Esophagus squamous epithelium (tissue), 5 donors: ENCODE results near the gene GPATCH4. TPM values are rescaled to one million over a fixed set of nuclear protein-coding genes. Genes with fewer than 3 reads are reported as not detected.
A peak's percentile ranks its signal among the peaks of the same experiment; 100 is the strongest.

Source experiments
- DNase-seq: peaks from one replicate; lab custom pipeline; 2025; lab: John Stamatoyannopoulos, UW
- H3K27ac ChIP-seq, 4 donors: fragments of 200-600 bp; sonication (generic); one replicate each; pipeline ENCODE4 v1.5.1; 2016 to 2019; ENCODE audit warnings: mild to moderate bottlenecking in 1 of 4
- H3K27me3 ChIP-seq, 4 donors: fragments of 200-600 bp; sonication (generic); 1 replicate in 3 of 4; 2 replicates in 1 of 4; pipeline versions ENCODE4 v1.5.1 to v1.6.0; 2017 to 2021; ENCODE audit warnings: antibody characterized with exemption in 1 of 4
- H3K36me3 ChIP-seq, 3 donors: fragments of 200-600 bp; sonication (generic); one replicate each; pipeline ENCODE4 v1.5.1; 2016 to 2019
- H3K4me1 ChIP-seq, 3 donors: fragments of 200-600 bp; sonication (generic); one replicate each; pipeline ENCODE4 v1.5.1; 2017 to 2019
- H3K4me3 ChIP-seq, 4 donors: fragments of 200-600 bp; sonication (generic); 1 replicate in 3 of 4; 2 replicates in 1 of 4; pipeline ENCODE4 v1.5.1; 2016 to 2019; ENCODE audit warnings: mild to moderate bottlenecking in 2 of 4, moderate library complexity in 1 of 4
- H3K9me3 ChIP-seq, 3 donors: fragments of 200-600 bp; sonication (generic); one replicate each; pipeline ENCODE4 v1.5.1; 2016 to 2019
- CTCF ChIP-seq, 6 experiments: fragments of 450-650 bp in 4 of 6; fragments of 200-600 bp in 2 of 6; sonication (generic) in 2 of 6; IDR thresholded peaks; one replicate each; pipeline ENCODE4 v1.5.1; 2016 to 2019; ENCODE audit warnings: antibody characterized with exemption in 6 of 6, mild to moderate bottlenecking in 4 of 6, moderate library complexity in 4 of 6
- POLR2A ChIP-seq, 4 donors: fragments of 450-650 bp; IDR thresholded peaks; one replicate each; pipeline ENCODE4 v1.6.1; 2017; ENCODE audit warnings: antibody characterized with exemption in 4 of 4, mild to moderate bottlenecking in 4 of 4, moderate library complexity in 3 of 4
- WGBS, 2 donors: methylation state at CpG; one replicate each; pipeline ENCODE4 v1.1.5; 2018; 5-methylcytosine and 5-hydroxymethylcytosine counted together
- intact Hi-C: fragments of 100-400 bp; cut with DNase I; formaldehyde crosslinking; loops from one replicate; pipeline ENCODE4 v1.15.0; 2022
- total RNA-seq, 4 donors: library from RNA; depleted of rRNA; stranded (reverse); fragments of >200 nt; gene quantifications; one replicate each; pipeline ENCODE4 v1.1.0, GENCODE V29; 2016
- donor health status: DM: yes; HTN: yes; CAD: no.

The GPATCH4 gene
- 10 to 100 TPM; 14.0 to 41.8 (median 25.0) TPM for total RNA-seq

GRCh38 chr1:156601122-156601830, at the start of gene GPATCH4:
Gene GPATCH4, minus strand, starts transcription at chr1:156601479.
- Histone ChIP-seq H3K4me3 (peak within 1 kb of the TSS; percentile 55 to 80 (median 68)), H3K9me3 (no peaks in the 10 kb centered on the region), H3K27me3 (no peaks in the 10 kb centered on the region), H3K4me1 (peaks cover 17 to 31% (median 25%) of the 10 kb centered on the region in 3 donors), H3K36me3 (peaks cover 0 to 34% (median 4%) of the 10 kb centered on the region in 3 donors), H3K27ac (peak within 1 kb of the TSS; percentile 71 to 87 (median 84))
- WGBS, 2 donors, result 0 to 1% methylated on average over 23 to 35 of the region's 35 CpGs
- intact Hi-C loops, result loop anchor here (5.0 kb wide), 1 partner anchor 144 kb away; no protein-coding TSS in a partner anchor
- TF ChIP-seq POLR2A (IDR thresholded peaks at IDR 0.05), result no peak
- TF ChIP-seq CTCF (IDR thresholded peaks at IDR 0.05), result no peak
- no peak for DNase-seq

DNA sequence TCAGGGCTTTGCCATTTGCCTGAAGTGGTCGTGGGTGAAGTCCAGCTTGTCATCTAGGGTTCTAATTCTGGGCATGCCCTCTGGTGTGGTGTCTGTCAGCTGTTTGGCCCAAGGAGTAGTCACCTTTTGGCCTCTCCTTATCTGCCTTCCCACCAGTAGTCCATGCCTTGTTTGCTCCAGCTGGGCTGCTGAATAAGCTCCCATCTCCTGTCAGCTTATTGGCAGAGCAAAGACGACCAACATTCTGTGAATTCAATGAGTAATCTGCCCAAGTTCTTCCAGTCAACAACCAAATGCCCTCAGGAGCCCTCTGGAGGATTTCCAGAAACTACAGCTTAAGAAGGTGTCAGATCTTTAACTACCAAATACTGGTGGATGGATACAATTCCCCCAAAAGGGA, 47.7 kb upstream of the GPATCH4 start:
- intact Hi-C loops, result no loop called here
- WGBS, 2 donors, result 17 to 26% methylated on average over 1 to 2 of the region's 2 CpGs
- Histone ChIP-seq H3K9me3 (no peaks in the 10 kb centered on the region), H3K27ac (no peak overlapping the region), H3K4me1 (no peaks in the 10 kb centered on the region), H3K36me3 (no peaks in the 10 kb centered on the region), H3K4me3 (no peak overlapping the region), H3K27me3 (peaks cover 0 to 99% (median 0%) of the 10 kb centered on the region in 4 donors)
- no peak for DNase-seq
- TF ChIP-seq POLR2A (IDR thresholded peaks at IDR 0.05) (no peak), CTCF (IDR thresholded peaks at IDR 0.05) (no peak)

DNA sequence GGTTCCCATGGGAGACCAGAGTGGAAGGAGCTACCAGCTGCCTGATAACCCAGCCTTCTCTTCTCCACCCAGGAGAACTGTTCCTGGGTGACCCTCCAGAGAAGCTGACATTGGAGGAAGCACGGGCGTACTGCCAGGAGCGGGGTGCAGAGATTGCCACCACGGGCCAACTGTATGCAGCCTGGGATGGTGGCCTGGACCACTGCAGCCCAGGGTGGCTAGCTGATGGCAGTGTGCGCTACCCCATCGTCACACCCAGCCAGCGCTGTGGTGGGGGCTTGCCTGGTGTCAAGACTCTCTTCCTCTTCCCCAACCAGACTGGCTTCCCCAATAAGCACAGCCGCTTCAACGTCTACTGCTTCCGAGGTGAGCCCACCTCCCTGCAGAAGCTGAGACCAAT, 47.2 kb upstream of the GPATCH4 start:
- no peak for TF ChIP-seq CTCF (IDR thresholded peaks at IDR 0.05)
- TF ChIP-seq POLR2A (IDR thresholded peaks at IDR 0.05), result no peak
- Histone ChIP-seq H3K36me3 (no peaks in the 10 kb centered on the region), H3K4me3 (no peak overlapping the region), H3K27me3 (peaks cover 0 to 99% (median 0%) of the 10 kb centered on the region in 4 donors), H3K27ac (no peak overlapping the region), H3K4me1 (no peaks in the 10 kb centered on the region), H3K9me3 (no peaks in the 10 kb centered on the region)
- WGBS, 2 donors, result 91 to 94% methylated on average over 8 of the region's 10 CpGs
- intact Hi-C loops, result no loop called here
- no peak for DNase-seq

DNA sequence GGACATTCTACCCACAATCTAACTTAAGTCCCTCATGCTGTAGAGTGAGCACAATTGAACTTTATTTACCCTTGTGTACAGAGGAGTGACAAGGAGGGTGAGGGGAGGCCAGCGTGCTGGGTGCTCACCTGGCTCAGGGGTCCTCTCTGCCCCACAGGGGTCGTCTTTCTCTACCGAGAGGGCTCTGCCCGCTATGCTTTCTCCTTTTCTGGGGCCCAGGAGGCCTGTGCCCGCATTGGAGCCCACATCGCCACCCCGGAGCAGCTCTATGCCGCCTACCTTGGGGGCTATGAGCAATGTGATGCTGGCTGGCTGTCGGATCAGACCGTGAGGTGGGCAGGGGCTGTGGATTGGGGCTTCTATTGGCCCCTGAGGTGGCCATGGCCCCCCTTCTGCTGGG, 46.1 kb upstream of the GPATCH4 start:
- intact Hi-C loops, result no loop called here
- Histone ChIP-seq H3K27ac (no peak overlapping the region), H3K36me3 (no peaks in the 10 kb centered on the region), H3K4me1 (peaks cover 0 to 2% (median under 1%) of the 10 kb centered on the region in 3 donors), H3K4me3 (no peak overlapping the region), H3K9me3 (no peaks in the 10 kb centered on the region), H3K27me3 (peaks cover 0 to 99% (median 6%) of the 10 kb centered on the region in 4 donors)
- TF ChIP-seq POLR2A (IDR thresholded peaks at IDR 0.05) (no peak), CTCF (IDR thresholded peaks at IDR 0.05) (no peak)
- 79% methylated on average over 4 of the region's 10 CpGs; no CpG with 5 or more reads in 1 of the 2 donors for WGBS, 2 donors
- no peak for DNase-seq

DNA sequence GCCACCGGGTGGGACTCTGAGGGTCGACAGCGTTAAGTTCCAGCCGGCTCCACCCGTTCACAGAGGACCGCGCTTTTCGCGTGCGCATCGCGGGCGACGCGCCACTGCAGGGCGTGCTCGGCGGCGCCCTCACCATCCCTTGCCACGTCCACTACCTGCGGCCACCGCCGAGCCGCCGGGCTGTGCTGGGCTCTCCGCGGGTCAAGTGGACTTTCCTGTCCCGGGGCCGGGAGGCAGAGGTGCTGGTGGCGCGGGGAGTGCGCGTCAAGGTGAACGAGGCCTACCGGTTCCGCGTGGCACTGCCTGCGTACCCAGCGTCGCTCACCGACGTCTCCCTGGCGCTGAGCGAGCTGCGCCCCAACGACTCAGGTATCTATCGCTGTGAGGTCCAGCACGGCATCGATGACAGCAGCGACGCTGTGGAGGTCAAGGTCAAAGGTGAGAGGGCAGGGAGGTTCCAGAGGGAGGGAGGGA, 45.5 kb upstream of the GPATCH4 start:
- Histone ChIP-seq H3K4me3 (no peak overlapping the region), H3K4me1 (peaks cover 4 to 8% (median 7%) of the 10 kb centered on the region in 3 donors), H3K36me3 (no peaks in the 10 kb centered on the region), H3K9me3 (no peaks in the 10 kb centered on the region), H3K27ac (no peak overlapping the region), H3K27me3 (peaks cover 5 to 99% (median 10%) of the 10 kb centered on the region in 4 donors)
- 0% methylated on average over 1 to 5 of the region's 51 CpGs for WGBS, 2 donors
- TF ChIP-seq CTCF (IDR thresholded peaks at IDR 0.05) (no peak), POLR2A (IDR thresholded peaks at IDR 0.05) (no peak)
- intact Hi-C loops, result no loop called here
- no peak for DNase-seq
